ENCODE data around the gene GPR31.

The GPR31 gene

DNA sequence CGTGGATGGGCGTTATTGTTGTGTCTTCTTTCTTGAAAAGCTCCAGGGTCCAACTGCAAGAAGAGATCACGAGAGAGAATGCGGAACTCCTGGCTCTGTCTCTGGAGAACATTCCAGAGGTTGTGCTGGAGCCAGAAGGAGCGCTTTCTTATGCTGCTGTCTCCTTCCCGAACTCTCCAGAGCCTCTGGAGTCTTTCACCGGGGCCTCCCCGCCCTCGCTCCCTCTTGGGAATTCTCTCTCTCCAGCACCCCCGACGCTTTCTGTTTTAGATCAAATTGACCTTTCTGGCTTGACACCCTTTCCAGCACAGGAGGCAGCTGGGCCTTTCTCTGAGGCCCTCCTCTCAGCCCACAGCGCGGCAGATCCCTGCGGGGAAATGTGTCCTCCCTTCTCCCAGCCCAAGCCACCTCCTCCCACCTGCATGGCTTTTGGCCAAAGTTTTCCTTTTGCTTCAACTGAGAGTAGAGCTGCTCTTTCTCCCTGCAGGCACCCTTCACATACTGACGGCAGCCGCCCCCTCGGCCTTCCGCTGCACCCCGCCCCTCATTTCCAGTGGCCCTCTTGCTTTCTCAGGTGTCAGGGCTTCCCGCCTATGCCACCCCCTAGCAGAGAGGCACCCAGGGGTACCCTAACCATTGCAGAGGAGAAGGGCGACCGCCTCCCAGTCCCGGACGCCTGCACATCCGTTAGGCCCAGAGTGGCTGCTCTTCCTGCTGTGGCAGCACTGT is 41.5 kb downstream of the GPR31 start:
- DNase-seq: no peak

- DNase-seq: no peak
Observed at GRCh38 chr6:167115054-167115453, 42.7 kb downstream of the GPR31 start.

GRCh38 chr6:167113935-167114910 is 43.6 kb downstream of the GPR31 start:
- DNase-seq: peak; percentile 56

DNA sequence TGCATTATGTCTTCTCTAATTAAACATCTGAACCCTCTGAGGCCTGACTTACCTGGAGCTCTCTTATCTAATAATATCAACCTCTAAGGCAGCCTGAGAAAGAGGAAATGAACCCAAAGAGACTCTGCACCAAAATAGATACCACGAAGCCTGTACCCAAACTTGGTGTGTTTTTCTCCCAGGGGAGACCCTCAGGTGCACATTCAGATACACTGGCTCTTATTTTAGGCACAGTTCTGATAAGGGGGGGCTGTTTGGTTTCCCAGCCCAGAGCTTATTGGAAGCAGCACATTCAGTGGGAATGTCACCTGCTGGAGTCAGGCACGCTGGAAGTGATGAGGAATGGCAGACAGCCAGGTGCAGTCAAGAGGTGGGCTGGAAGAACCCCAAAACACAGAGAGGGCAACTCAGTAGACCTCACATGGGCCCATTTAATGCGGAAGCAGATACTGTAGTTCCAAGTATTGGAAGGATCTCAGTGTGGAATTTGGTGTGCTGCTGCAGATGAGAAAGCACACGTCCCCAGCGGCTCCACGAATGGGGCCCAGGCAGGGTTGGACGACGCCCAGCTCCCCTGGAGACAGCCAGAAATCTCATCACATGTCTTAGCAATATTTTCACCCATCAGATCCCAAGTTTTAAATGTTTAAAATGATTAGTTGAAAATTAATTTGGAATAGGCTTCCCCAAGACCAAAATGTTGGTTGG is 44.6 kb downstream of the GPR31 start:
- no peak for DNase-seq

DNA sequence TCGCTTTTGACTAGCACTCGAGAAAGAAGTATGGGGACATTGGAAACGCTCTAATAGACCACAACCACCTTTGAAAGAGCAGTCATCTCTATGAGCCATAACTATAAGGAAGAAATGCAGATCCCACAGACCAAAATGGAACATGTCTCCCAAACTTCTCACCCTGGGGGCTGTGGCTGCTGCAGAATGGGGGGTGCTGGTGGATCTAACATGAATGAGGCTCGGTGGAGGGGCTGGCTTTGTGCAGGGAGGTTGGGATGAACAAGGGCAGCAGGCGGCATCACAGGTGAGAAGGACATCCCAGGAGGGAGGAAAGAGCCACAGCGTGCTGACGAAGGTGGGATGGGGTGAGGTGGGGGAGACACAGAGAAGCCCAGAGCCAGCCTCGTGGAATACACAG is 45.4 kb downstream of the GPR31 start:
- no peak for DNase-seq

DNA sequence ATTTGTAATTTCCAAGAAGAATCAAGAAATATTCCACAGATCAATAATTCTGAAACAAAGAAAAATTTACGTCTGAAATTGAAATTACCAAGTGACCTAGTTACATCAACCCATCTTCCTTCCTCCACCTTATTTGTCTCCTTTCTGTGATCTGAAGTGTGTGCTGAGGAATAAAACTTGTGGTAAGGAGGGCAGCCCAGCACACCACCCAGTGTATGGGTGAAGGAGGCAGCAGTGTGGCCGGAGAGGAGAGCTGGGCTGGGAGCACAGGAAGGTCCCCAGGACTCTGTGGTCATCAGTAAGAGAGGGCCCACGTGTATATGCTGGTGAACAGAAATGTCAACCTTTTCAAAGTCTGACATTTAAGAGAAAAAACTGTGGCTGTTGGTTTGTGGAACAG is 46.2 kb downstream of the GPR31 start:
- DNase-seq: peak; percentile 22

DNA sequence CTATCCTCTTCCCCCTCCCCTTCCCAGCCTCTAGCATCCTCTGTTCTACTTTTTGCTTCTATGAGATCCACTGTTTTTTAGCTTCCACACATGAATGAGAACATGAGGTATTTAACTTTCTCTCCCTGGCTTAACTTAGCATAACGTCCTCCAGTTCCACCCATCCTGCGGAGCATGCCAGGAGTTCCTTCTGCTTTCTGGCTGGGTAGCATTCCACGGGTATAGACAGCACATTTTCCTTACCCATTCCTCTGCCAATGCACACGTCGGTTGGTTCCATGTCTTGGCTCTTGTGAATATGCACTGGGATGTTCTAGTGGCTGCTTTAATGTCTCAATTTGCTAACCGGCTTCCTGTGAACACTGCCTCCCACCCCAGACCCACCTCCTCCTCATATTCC is 48.1 kb downstream of the GPR31 start:
- no peak for DNase-seq

DNA sequence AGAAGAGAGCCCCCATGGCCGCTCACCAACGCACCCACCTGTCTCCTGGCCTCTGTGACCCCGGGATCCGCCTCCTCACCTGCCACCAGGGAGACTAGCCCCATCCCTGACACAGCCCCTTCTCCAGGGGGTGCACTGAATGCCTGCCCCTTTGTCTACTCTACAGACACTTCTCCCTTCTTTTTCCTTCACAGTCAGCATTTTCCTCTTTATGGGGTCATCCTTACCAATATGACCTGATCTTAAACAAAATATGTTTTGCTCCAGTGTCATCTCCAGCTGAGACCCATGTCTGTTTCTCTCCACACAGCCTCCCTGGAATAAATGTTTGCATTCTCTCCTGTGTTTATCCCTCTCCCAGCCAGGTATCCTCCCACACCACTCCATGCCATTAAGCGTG is 49.5 kb downstream of the GPR31 start:
- DNase-seq: no peak

- no peak for DNase-seq
Observed at GRCh38 chr6:167107787-167108186, 50.0 kb downstream of the GPR31 start.

- no peak for DNase-seq
Observed at GRCh38 chr6:167106406-167106805, 51.4 kb downstream of the GPR31 start.

Measured in CD4-positive, alpha-beta T cell treated with Interleukin-6 for 4 hours (primary cell).